ENCODE data around the gene ISX.
"Not testable (repeated sequence)": the region's sequence is repeated elsewhere in the genome, so short reads cannot be mapped to it uniquely, and the experiment has no call there.

Gene ISX

DNA sequence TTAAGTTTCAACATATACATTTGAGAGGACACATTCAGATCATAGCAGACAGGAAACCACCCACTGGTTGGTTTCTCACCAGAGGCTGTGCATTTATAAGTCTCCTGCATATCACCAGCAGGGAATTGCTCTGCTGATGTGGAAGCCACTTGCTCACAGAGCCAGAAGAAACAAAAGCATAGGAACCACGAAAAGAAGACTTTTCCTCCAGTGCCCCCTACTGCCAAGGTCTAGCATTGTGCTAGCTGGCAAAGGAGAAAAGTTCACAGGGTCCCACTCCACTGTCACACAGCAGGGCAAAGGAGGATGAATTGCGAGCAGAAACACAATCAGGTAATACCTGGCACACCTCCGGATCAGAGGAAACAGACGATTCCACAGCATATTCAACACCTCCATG lies 28.9 kb upstream of the ISX start:
- TF ChIP-seq TAF1 (IDR thresholded peaks at IDR 0.05; ENCODE audit: borderline replicate concordance, low read depth, low read length) = no peak
- no peak for TF ChIP-seq POLR2A (IDR thresholded peaks at IDR 0.05; ENCODE audit: low read depth, low read length)
- TF ChIP-seq POLR2AphosphoS5 (IDR thresholded peaks at IDR 0.05; ENCODE audit: low read depth, low read length) = no peak
- FAIRE-seq (peak; percentile 82), DNase-seq (ENCODE audit: insufficient read length) (no peak)

DNA sequence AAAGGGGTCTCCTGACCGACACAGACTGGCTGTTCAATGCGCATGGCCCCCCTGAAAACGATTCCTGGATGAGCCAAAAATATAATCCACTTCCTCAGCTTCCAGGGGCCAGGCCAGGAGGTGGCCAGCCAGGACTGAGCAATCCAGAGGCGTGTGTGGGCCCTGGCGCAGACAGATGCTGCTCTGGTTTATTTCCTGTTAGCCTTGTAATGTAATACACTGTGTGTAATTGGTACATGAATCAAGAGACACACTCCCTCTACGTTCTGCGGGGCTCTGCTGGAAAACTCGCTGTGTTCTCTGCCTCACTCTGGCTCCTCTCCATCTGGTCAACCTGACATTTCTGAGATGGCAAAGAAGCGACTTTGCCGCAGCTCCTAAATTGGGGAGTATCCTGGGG lies 26.3 kb upstream of the ISX start:
- no peak for FAIRE-seq
- no peak for DNase-seq (ENCODE audit: insufficient read length)
- TF ChIP-seq TAF1 (IDR thresholded peaks at IDR 0.05; ENCODE audit: borderline replicate concordance, low read depth, low read length) (no peak), POLR2A (IDR thresholded peaks at IDR 0.05; ENCODE audit: low read depth, low read length) (no peak), POLR2AphosphoS5 (IDR thresholded peaks at IDR 0.05; ENCODE audit: low read depth, low read length) (no peak)

DNA sequence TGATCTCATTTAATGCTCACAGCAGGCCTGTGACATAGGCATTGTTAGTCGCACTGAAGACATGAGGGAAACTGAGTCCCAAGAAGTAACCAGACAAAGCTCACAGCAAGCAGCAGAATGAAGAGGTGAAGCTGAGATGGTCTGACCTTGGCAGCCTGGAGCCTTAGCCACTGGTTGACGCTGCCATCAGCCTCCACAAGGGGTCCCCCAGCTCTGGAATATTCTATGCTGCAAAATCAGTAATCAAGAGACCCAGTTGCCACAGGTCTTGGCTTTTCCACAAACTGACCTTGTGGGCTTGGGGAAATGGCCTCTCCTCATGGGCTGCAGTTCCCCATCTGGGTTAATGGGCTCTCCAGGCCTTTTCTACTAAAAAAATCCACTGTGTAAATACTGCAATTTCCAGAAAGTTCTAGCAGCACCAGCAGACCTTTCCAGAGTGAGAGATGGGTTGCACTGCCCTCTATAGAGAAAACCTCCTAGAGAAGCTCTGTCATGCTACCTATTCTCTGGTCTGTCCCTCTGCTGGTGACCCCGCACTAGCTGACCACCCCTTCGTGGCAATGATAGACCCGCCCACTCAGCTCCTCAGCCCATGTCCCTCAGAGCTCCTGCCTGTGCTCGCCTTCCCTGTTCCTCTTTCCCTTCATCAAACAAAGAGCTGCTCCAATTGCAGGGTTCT lies 22.6 kb upstream of the ISX start:
- FAIRE-seq = peak; percentile 46
- no peak for DNase-seq (ENCODE audit: insufficient read length)
- no peak for TF ChIP-seq POLR2A (IDR thresholded peaks at IDR 0.05; ENCODE audit: low read depth, low read length)
- TF ChIP-seq POLR2AphosphoS5 (IDR thresholded peaks at IDR 0.05; ENCODE audit: low read depth, low read length) = no peak
- no peak for TF ChIP-seq TAF1 (IDR thresholded peaks at IDR 0.05; ENCODE audit: borderline replicate concordance, low read depth, low read length)

- TF ChIP-seq POLR2AphosphoS5 (IDR thresholded peaks at IDR 0.05; ENCODE audit: low read depth, low read length) (no peak), POLR2A (IDR thresholded peaks at IDR 0.05; ENCODE audit: low read depth, low read length) (no peak), TAF1 (IDR thresholded peaks at IDR 0.05; ENCODE audit: borderline replicate concordance, low read depth, low read length) (no peak)
- DNase-seq (ENCODE audit: insufficient read length) (no peak), FAIRE-seq (no peak)
Observed at GRCh38 chr22:35043934-35044319, 22.0 kb upstream of the ISX start.

- TF ChIP-seq POLR2A (IDR thresholded peaks at IDR 0.05; ENCODE audit: low read depth, low read length) (no peak), TAF1 (IDR thresholded peaks at IDR 0.05; ENCODE audit: borderline replicate concordance, low read depth, low read length) (no peak), POLR2AphosphoS5 (IDR thresholded peaks at IDR 0.05; ENCODE audit: low read depth, low read length) (no peak)
- FAIRE-seq = peak; percentile 57
Observed at GRCh38 chr22:35044607-35045390, 21.2 kb upstream of the ISX start.

GRCh38 chr22:35045451-35045850 lies 20.5 kb upstream of the ISX start:
- FAIRE-seq (no peak), DNase-seq (ENCODE audit: insufficient read length) (no peak)
- no peak for TF ChIP-seq POLR2A (IDR thresholded peaks at IDR 0.05; ENCODE audit: low read depth, low read length)
- no peak for TF ChIP-seq TAF1 (IDR thresholded peaks at IDR 0.05; ENCODE audit: borderline replicate concordance, low read depth, low read length)
- TF ChIP-seq POLR2AphosphoS5 (IDR thresholded peaks at IDR 0.05; ENCODE audit: low read depth, low read length) = no peak

More at GRCh38 chr22:35044607-35045390, 21.2 kb upstream of the ISX start:
- DNase-seq (ENCODE audit: insufficient read length) = no peak

GRCh38 chr22:35046744-35047462 lies 19.1 kb upstream of the ISX start:
- TF ChIP-seq POLR2AphosphoS5 (IDR thresholded peaks at IDR 0.05; ENCODE audit: low read depth, low read length) (no peak), TAF1 (IDR thresholded peaks at IDR 0.05; ENCODE audit: borderline replicate concordance, low read depth, low read length) (no peak), POLR2A (IDR thresholded peaks at IDR 0.05; ENCODE audit: low read depth, low read length) (no peak)
- FAIRE-seq = peak; percentile 85
- no peak for DNase-seq (ENCODE audit: insufficient read length)

- FAIRE-seq = peak; percentile 53
- not testable (repeated sequence) for DNase-seq (ENCODE audit: insufficient read length)
Observed at GRCh38 chr22:35050038-35050437, 15.9 kb upstream of the ISX start.

DNA sequence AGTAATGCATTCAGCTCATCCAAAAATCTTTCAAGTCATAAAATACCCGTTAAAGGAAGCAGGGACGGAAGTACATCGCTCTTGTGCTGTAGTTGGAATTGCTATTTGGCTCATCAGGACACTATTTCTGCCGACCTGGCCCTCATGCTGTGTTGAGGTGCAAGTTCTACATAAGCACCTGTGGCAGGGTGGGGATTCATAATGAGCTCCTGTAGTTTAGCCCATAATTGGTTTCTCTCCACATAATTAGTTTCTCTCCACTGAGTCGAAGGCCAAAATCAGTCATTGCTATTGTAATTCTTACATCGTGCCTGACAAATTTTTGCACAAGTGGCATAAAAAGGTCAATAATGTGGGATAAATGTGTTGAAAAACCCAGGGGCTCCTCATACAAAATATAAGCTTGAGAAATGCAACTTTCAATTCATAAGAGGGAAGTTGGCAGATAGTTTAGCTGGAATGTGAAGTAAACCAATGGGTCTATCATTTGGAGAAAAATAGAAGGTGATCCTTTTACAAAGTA lies 14.9 kb upstream of the ISX start:
- DNase-seq (ENCODE audit: insufficient read length) (no peak), FAIRE-seq (peak; percentile 67)
- TF ChIP-seq POLR2AphosphoS5 (IDR thresholded peaks at IDR 0.05; ENCODE audit: low read depth, low read length) (no peak), TAF1 (IDR thresholded peaks at IDR 0.05; ENCODE audit: borderline replicate concordance, low read depth, low read length) (no peak), POLR2A (IDR thresholded peaks at IDR 0.05; ENCODE audit: low read depth, low read length) (no peak)

GRCh38 chr22:35051791-35052190 lies 14.2 kb upstream of the ISX start:
- FAIRE-seq (peak; percentile 89), DNase-seq (ENCODE audit: insufficient read length) (no peak)
- TF ChIP-seq POLR2A (IDR thresholded peaks at IDR 0.05; ENCODE audit: low read depth, low read length) (no peak; the same call in 1 of the 2 replicates), POLR2AphosphoS5 (IDR thresholded peaks at IDR 0.05; ENCODE audit: low read depth, low read length) (no peak), TAF1 (IDR thresholded peaks at IDR 0.05; ENCODE audit: borderline replicate concordance, low read depth, low read length) (no peak)

DNA sequence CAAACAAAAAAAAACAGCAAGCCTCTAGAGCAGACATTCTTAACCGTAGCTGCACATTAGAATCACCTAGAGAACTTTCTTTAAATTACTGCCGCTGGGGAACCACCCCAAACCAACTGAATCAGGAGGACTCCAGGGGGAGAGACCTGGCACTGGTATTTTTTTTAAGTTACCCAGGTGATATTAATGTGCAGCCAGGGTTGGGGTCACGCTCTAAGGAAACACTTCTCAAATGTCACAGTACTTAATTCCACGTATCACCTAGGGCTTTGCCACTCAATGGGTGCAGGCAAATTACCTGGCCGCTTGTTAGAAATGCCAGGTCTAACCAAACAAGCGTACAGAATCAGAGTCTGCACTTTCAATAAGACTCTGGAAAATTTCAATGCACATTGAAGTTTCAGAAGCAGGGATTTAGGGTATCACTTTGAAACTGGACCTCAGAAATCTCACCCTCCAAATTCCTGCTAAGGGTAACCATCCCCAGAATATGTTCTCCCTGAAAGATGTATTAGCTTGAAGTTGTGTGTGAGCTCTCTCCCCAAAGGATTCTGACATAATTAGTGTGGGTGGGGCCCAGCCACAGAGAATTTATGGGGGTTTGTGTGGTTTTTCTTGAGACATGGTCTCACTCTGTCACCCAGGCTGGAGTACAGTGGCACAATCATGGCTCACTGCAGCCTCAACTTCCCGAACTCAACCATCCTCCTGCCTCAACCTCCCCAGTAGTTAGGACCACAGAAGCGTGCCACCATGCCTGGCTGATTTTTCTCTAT lies 12.7 kb upstream of the ISX start:
- peak; percentile 46 for FAIRE-seq
- no peak for DNase-seq (ENCODE audit: insufficient read length)
- TF ChIP-seq TAF1 (IDR thresholded peaks at IDR 0.05; ENCODE audit: borderline replicate concordance, low read depth, low read length) = no peak
- TF ChIP-seq POLR2AphosphoS5 (IDR thresholded peaks at IDR 0.05; ENCODE audit: low read depth, low read length) = peak; percentile 47; the same call in 1 of the 2 replicates
- TF ChIP-seq POLR2A (IDR thresholded peaks at IDR 0.05; ENCODE audit: low read depth, low read length) = 0 out of 2 replicates have a peak, but pooled peaks have one; percentile 8

Data from GM12892 (cell line).